Erythroblast (primary cell): ENCODE results near the gene IGIP.
"Not testable (repeated sequence)": the region's sequence is repeated elsewhere in the genome, so short reads cannot be mapped to it uniquely, and the experiment has no call there.

Source experiments
- DNase-seq, 2 experiments: peaks; one replicate each; lab custom pipeline; 2025; lab: John Stamatoyannopoulos, UW
- GATA1 ChIP-seq: IDR thresholded peaks from 2 replicates; pipeline ENCODE4 v1.6.1; 2011; ENCODE audit warnings: low read depth, mild to moderate bottlenecking, control low read depth, low read length, moderate library complexity
- POLR2A ChIP-seq: IDR thresholded peaks from 2 replicates; pipeline ENCODE4 v1.6.1; 2011; ENCODE audit warnings: mild to moderate bottlenecking, low read length

IGIP gene

DNA sequence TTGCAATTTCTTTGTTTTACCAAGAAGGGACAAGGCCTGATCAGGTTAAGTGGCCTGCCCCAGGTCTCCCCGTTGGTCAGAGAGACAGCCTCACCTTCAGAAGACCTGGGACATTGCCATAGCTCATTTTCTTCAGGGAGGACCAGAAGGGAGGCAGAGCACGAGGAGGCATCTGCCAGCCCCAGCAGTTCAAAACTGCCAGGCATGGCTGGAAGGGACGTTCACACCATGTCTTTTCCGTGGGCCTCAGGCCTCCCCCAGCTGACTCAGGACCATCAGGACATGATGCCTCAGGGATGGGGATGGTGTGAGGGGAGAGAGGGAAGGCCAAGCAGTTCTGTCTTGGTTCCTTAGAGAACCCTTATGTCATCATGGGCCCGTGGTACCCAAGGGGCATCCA, 16.5 kb downstream of the IGIP start:
- no peak for DNase-seq
- TF ChIP-seq GATA1 = no peak
- TF ChIP-seq POLR2A = no peak

DNA sequence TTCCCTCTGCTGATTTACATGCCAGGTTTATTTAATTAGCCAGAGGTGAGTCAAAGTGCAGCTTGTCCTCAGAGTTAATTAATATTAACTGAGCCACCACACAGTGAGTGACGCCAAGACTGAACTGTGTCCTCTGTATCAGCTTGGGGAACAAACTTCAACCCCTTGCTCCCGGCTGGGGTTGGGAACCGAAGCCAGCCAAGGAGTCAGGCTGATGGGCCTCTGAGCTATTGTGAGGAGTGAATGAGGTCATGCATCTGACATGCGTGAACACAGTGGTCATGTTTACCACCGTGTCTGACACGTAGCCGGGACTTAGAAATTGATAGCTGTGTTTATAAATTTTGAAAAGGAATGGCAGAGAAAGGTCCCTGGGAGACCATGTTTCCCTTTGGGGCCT, 17.1 kb downstream of the IGIP start:
- no peak for DNase-seq
- no peak for TF ChIP-seq GATA1
- TF ChIP-seq POLR2A = no peak

DNA sequence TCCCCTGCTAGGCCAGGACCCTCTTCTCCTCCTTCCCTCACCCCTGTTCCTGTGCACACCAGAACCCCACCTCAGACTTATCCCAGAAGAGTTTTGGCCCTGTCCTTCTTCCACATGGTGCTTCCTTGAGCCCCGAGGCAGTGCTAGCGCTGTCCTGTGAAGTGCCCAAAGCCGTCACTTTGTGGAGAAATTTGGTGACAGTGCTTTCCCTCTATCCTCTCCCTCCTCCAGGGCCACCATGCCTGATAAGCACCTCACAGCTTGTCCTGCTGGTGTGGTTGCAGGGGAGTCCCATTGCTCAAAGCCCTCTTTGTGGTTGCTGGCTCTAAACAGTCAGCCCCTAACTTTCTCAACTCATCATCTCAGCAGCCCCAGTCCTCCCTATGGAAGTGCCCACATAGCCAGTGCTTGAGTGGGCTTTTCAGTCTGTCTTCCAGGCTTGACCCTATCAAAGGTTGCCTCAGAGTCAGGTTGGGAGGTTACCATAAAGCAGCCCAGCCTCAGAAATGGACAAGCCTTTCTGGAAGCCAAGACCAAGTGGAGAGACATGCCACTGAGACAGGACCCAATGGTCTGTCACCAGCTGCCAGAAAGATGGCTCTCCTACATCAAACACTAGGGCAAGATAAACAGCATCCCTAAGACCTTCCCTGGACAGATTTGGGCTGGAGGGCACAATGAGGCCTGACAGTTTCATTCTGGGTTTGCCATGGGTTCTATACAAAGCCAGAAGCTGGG, 18.0 kb downstream of the IGIP start:
- DNase-seq = no peak
- TF ChIP-seq GATA1 (no peak), POLR2A (no peak)

DNA sequence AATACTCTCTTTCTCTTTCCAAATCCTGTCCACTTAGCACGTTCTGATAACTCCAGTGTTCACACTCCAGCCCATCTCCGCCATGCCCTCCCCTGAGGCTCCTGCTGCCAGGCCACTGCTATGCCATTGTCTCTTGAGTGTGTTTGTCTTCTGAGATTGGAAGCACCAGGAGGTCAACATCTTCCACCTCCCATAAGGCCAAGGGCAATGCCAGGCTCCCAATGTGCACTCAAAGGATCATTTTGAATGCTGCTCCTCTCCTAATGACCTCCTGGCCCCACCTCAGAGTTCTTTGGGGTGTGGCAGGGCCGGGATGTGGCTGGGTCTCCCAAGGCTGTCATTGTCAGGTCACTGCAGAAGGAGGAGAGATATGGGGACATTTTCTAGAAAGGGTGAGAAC, 19.5 kb downstream of the IGIP start:
- no peak for TF ChIP-seq POLR2A
- no peak for TF ChIP-seq GATA1
- no peak for DNase-seq

DNA sequence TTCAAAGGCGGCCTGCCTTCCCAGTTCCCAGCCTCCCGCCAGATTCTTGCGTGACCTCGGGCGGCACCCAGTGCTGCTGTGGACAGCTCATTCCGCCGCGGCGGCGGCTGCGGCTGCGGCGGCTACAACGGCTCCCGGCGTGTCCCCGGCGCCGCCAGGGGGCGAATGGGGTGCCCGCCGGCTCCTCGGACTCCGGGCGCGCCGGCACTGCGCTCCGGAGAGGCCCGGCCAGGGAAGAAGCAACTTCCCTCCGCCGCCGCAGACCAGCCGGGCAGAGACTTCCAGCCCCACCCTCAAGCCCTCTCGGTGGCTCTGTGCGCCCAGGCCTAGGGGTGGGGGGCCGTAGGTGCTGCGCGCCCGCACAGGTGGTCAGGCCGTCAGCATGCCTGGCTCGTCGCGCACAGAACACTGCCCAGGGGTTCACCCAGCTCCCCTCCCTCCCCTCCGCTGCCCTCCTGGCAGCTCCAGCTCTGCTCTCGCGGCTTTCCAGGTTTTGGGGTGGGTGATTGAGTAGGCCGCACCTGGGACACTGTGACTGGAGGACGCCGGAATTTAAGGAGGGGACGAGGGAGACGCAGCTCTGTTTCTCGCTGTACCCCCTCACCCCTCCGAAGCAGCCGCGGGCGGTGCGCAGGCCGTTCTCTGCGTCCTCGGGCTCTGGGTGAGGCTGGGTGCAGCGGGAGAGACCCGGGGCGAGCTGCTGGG, 20.2 kb downstream of the IGIP start:
- no peak for TF ChIP-seq POLR2A
- TF ChIP-seq GATA1 = no peak
- DNase-seq = peak; percentile 70 to 77

DNA sequence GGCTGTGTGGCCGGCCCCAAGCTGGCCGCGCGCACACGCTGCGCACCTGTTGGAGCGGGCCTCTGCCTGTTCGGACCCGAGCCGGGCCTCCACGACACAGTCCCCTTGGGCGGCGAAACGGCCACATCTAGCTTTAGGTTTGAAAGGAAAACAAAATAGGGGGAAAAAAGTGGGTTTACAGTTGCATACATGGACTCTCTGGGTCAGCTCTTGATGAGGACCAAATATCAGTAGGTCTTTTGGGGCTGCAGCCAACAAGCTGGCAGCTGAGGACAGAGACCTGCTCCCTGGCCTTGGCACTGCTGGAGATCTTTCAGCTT, 20.7 kb downstream of the IGIP start:
- DNase-seq = no peak
- TF ChIP-seq POLR2A (no peak), GATA1 (no peak)

DNA sequence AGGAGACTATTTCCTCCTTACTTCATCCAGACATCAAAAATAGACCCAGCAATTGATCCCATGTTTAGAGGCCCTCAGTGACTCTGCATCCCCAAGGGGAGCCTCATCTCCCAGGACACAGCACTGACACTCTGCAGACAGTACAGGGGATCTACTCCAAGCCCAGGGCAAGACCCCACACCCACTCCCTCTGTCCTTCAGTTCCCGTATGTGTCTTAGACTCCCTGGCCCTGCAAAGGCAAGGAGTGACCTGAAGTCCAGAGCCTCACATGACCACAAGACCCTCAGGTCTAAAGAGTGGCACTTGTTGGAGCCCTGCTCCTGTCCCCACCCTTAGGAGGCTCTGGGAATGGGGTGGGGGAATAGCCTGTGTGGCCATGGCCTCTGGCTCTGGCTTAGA, 21.7 kb downstream of the IGIP start:
- no peak for DNase-seq
- TF ChIP-seq GATA1 (no peak), POLR2A (no peak)

DNA sequence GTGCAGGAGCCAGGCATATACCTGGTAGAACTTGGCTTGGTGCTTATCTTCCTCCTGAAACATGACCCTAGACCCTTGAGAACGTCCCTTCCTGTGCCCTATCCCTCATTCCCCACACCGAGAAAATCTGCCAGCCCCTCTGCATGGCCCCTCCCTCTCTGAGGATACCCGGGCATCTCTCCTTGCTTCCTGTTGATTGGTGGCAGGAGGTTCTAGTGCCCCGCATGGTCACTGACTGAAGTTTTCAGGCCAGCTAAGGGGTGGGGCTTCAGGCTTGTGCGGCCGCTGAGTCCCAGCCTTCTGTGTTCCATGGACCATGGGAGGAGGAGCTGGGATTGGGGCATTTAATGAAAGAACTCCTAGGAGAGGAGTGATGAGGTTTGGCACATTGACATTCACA, 22.8 kb downstream of the IGIP start:
- TF ChIP-seq GATA1 (no peak), POLR2A (no peak)

DNA sequence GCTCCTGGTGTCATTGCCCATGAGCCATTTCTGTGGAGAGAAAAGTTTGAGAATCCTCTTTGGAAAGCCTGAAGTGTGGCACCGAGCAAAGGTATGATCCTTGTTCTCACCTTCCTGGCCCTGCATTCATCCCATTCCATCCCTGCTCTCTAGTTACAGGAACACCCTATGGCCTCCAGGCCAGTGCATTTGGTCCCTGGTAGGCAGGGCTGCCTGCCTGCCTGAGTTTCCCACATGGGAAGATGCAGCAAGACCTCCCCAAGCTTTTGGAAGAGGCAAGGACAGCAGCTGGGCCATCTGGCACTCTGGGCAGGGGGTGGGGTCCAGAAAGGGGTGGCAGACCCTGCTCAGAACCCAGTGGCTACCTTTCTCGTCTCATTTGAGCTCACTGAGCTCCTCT, 24.5 kb downstream of the IGIP start:
- DNase-seq = no peak
- TF ChIP-seq GATA1 (no peak), POLR2A (no peak)

More for the DNA sequence above, 22.8 kb downstream of the IGIP start:
- no peak for DNase-seq

DNA sequence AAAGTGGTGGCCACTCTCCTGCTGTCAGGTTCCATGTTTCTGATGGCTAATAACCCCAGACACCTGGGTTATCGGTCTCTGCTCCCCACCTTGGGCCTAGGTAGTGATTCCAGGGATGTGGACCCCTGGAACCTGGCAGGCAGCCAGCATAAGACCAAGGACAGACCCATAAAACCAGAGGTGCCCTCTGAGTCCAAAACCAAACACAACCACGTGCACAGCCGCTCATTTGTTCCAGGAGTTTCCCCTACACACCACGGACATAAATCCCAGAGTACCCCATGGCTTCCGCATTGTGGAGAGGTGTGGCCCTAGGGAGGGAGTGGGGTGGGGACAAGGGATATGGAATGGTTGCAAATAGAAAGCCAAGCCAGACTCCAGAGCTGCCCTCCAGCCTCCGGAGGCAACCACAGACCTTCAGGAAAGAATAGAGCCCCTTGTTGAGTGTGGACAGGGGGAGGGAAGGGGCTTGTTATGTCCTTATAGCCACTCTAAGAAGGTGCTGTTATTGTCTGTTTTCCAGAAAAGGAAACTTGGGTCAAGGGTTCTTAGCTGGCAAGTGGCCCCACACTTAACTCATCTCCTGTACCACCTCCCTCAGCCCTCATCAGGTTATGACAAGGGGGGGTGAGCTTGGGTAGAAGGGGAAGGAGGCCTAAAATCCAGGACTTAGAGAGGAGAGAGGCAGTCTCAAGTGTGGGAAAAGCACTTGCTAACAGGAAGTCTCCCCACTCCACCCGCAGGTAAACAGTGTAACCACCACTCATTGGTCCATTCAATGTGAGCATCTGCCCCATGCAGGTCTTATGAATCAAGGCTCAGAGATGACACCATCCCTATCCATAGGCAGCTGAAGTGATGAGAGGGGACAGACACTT, 25.6 kb downstream of the IGIP start:
- TF ChIP-seq GATA1 (no peak), POLR2A (no peak)
- DNase-seq = no peak

DNA sequence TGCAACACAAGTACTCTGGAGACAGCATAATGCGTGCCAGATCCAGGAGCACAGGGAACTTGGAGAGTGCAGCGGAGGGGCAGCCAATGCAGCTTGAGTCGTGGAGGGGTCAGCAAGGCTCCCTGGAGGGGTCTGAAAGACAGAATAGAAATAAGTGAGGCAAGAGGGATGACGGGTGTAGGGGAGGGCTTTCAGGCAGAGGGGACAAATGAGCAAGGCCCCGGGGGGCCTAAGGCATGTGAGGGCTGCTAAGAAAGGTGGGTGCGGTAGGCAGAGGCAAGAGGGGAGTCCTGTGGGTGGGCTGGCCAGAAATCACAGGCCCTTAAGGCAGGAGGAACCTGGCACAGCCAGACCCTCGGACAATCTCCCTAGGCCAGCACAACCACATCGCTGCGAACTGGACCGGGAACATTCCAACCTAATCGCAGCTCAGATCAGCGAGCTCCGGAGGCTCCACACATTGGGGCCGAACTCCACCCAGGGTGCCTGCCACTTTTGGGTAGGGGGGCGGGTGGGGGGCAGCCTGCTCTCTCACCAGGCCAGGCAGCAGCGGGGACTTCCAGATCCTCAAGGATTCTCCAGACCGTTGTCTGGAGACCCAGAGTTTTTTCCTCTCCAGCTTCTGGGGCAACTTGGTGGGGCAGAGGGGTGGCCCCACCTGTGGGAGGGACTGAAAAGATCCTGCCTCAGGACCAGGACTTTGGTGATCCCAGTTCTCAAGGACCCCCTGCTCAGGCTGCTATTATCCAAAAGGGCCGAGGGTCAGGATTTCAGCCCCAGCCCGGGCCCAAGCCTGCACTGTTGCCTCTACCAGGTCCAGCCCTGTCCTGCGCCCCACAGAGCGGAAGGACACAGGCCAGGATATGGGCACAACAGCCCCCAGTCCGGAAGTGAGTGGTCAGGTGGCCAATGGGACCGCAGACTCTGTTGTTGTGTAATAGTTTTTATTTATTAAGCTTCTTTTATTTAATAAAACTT, 26.6 kb downstream of the IGIP start:
- no peak for DNase-seq
- TF ChIP-seq POLR2A = no peak
- no peak for TF ChIP-seq GATA1

DNA sequence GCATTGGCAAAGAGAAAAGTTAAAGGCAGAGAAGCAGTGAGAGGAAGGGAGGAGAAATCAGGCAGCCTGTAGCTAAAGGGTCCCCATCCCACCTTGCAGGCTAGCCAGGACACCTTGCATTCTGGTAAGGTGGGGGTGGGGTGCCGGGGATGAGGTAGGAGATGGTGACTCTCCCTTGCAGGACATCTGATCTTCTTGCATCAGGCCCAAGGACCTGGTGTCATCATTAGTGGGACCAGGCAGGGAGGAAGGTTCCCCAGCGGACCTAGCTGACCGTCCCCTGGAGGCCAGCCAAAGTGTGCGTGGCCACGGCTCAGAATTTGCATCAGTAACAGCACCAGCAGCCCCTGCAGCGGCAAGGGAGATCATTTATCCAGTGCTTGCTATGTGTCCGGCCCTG, 27.5 kb downstream of the IGIP start:
- TF ChIP-seq POLR2A (no peak), GATA1 (no peak)
- peak in 1 of 2 experiments; percentile 10 for DNase-seq

DNA sequence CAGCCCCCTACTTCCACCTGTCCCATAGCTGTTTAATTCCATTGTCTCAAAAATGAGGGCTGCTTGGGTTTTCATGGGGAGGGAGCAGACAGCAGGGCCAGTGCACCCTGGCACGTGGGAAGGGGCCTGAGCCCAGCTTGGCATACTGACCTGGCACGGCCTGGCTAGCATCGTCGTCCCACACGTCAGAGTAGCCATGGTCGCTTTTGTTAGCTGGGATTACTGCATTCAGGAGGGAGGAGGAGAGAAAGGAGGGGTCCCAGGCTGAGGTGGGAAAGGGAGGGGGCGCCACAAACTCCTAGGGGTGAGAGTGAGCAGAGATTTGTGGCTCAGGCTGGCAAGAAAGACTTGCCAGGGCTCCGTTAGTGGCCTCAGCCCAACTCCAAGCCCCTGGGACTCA, 28.2 kb downstream of the IGIP start:
- no peak for DNase-seq
- TF ChIP-seq GATA1 (no peak), POLR2A (no peak)

DNA sequence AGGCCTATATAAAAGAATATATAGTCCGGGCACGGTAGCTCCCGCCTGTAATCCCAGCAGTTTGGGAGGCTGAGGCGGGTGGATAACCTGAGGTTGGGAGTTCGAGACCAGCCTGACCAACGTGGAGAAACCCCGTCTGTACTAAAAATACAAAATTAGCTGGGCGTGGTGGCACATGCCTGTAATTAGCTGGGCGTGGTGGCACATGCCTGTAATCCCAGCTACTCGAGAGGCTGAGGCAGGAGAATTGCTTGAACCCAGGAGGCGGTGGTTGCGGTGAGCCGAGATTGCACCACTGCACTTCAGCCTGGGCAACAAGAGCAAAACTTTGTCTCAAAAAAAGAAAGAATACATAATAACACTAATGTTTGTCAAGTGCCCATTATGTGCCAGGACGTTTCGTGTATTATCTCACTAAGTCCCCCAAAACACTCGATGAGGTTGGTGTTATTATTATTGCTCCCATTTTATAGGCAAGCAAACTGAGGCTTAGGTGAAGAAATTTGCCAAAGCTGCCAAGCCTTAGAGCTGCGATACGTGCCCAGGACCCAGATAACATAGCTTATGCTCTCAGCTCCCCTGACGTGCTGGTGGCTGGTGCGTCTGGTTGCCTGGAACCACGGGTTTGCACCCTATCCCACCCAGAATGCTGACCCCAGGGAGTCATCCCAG, 29.1 kb downstream of the IGIP start:
- not testable (repeated sequence) for DNase-seq
